Putamen (tissue), 1 donor: ENCODE measurements around the gene RBKS.

Experiments
- DNase-seq: peaks from one replicate; pipeline ENCODE4 v3.0.0-alpha.2; 2016; ENCODE audit warnings: low spot score

Gene RBKS

GRCh38 chr2:27890146-27890923 is at the start of gene RBKS, which contains the start of gene BABAM2:
Gene RBKS, minus strand, starts transcription at chr2:27890387. Its CDS starts 42 bp downstream, at chr2:27890345.
Gene BABAM2, plus strand, starts transcription at chr2:27890729. Its CDS starts 3,828 bp downstream, at chr2:27894557.
- peak; percentile 86 for DNase-seq

- no peak for DNase-seq
Observed at GRCh38 chr2:27935026-27935425, 44.8 kb upstream of the RBKS start.

DNA sequence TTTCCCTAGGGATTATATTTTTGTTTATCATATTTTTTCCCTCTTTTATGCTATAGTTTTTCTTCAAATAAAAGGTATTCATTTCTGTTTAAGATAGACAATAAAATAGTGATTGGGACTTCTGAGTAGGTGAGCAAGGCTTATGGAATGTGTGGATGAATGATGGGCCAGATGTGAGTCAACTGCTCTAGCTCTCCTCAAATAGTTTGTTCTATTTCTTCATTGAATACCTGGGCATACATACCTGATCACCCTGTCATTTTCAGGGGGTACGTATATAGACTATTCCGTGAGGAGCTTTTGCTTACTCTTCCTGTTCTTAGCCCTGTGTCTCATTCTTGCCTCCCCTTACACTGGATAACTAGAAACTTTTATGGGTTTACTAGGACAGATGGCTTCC is 42.2 kb upstream of the RBKS start:
- no peak for DNase-seq

- DNase-seq: no peak
Observed at GRCh38 chr2:27931361-27931950, 41.3 kb upstream of the RBKS start.

- DNase-seq: no peak
Observed at GRCh38 chr2:27929916-27930486, 39.8 kb upstream of the RBKS start.

DNA sequence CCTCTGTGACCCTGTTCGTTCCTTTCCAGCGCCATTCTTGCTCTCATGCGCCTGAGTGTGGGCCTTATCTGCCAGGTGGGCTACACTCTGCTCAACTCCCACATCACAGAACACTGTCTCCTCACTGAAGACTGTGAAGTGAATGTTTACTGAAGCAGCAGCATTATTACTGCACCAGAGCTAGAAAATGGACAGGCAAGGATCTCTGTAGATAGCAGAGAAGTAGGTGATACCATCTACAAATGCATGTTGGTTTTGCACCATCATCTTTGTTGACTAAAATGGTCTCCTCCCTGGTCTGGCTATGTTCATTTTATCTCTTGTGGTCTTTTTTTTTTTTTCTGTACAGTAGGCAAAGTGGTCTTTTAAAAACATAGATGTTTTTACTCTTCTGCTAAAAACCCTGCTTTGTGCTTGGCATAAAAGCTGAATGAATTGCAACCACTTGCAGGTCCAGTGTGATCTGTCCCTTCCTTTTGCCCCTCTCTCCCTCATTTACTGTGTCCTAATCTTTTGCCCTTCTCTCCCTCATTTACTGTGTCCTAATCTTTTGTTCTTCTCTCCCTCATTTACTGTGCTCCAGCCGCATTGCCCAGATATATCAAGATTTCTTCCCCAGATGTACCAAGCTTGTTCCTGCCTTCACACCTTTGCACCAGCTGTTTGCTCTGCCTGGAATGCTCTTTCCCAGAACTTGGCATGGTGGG is 35.7 kb upstream of the RBKS start:
- DNase-seq: no peak

- DNase-seq: no peak
Observed at GRCh38 chr2:27922842-27923241, 32.7 kb upstream of the RBKS start.

GRCh38 chr2:27921880-27922547 is 31.8 kb upstream of the RBKS start:
- no peak for DNase-seq

- DNase-seq: no peak
Observed at GRCh38 chr2:27921424-27921823, 31.2 kb upstream of the RBKS start.

GRCh38 chr2:27920148-27920885 is 30.1 kb upstream of the RBKS start:
- DNase-seq: peak; percentile 12

DNA sequence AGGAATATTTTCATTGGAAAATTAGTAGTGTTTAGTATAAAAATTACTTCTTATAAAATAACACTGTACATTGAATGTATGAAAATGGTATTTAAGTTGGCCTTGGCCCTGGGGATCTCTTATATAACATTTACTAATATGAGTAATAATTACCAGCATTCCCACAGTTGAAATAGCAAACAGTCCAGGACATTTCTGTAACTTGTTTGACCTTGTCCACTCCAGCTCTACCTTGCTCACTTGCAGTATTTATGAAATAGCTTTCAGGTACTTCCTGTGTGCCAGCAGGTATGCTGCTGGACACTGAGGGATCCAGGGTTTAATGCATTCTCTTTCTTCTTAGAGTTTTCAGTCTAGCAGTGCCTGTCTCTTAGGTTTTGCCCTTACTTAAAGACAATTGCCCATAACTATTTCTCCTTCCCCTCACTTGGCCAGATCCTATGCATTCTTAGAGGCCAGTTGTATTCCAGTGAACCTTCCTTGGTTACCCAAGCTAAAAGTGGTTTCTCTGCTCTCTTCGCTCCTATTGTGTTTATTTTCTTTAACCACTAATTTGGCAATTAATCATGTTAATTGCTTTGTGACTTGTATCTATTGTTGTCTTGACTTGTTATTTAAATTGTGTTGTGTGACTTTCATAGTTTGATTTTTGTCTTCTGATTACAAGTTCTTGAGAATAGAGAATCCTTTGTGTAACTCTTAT is 26.3 kb upstream of the RBKS start:
- no peak for DNase-seq

GRCh38 chr2:27915874-27916273 is 25.7 kb upstream of the RBKS start:
- DNase-seq: no peak

DNA sequence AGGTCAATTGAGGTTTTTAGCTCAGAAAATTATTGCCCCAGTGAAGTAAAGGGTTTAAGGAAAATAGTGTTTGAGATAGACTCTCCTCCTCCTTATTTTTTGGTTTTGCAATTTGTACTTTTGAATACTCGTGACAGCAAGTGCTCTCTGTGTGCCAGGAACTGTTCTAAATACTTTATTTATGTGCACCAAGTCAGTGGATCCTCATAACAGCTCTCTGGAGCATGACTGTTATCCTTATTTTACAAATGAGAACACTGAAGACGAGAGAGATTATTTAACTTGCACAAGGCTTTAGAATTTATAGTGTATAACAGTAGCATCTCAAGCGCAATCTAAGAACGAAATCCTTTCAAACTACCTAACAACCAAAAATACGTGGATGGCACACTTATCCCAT is 25.0 kb upstream of the RBKS start:
- no peak for DNase-seq

GRCh38 chr2:27914805-27915175 is 24.6 kb upstream of the RBKS start:
- DNase-seq: no peak

DNA sequence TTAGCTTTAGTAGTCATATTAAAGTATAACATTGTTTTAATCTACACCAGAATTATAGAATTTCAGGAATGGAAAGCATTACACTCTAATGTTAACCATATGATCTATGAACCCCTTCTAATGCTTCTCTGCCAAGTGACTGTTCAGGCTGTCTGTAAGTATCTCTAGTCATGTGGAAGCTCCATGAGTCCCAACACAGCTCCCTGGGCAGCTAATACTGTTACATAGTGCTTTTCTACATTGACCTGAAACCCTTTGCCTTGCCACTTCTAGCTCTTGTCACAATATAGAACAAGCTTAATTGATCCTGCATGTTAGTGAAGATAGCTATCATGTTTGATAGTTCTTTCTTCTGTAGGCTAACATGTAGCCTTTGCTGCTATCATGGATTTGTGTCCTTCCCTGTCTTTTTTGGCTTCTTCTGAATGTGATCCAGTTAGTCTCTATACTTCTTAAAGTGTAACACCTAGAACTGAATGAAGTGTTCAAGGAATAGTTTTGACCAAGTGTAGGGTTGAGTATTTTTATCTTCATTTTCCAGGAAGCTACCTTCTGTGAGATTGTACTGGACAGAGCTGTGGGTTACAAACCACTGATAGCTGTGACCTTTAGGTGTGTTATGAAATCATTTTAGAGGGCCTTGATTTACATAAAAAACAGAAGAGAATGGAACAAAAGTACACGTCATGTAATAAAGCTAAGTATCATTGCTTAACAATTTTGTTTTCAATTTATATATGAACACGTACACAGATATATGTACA is 24.0 kb upstream of the RBKS start:
- no peak for DNase-seq

DNA sequence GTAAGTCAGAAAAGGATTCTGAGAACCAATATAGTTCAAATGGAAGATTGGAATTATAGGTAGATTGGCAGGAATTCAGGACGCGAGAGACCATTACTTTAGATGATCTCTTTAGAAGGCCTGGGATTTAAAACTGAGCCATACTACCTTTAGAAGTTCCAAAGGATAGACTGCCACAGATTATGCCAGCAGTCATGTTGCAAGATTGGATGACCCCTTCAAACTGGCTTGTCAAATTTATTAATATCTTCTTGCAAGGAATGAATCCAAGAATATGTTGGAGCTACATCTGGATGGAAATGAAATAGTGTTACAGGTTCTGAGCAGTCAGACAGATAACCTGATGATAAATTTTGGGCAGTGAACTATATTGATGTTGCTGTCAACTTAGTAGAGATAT is 22.3 kb upstream of the RBKS start:
- no peak for DNase-seq

DNA sequence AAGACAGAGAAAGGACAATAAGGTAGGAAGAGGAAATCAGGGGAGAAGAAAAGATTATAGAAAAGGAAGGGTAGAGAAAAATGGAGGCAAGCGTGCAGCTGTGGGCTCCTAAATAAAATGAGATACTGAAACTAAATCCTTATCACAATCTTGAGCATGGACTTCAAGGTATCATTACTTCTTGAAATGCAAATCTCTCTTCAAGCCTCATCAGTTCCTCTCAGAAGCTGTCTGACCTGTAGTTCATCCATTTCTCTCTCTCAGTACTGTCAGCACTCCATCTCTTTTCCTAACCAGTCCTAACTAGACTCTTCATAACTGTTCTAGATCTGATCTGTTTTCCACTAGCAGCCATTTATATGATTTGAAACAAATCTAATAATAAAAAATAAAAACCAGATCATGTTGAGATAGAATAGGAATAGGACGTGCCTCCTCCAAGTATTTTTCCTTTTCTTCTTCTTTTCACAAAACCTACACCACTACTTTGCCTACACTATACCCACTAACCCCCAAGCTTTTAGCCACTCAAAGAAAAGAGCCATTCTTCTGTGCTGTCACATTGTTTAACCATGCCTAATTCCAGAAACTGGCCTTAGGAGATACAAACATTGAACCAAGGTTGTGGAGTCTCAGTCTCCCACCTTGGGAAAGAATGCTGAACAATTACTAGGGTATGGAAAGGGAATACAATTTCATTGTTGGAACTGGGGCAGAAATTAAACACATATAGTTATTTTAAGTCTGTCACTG is 21.4 kb upstream of the RBKS start:
- DNase-seq: no peak

DNA sequence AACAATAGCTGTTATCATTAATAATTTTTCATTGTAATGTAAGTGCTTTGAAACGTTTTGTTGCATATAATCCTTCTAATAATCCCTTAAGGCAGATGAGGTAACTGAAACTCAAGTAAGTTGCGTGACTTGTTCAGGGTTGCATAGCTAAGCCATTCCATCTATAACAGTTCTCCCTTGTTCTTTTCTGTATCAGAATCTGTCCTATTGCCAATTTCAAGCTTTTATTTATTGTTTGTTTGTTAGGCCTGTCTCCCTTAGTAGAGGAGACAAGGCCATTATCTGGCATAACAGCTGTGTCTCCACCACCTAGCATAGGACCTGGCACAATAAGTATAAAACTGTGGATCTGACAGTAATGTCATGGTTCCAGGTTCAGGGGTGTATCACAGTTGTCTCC is 19.7 kb upstream of the RBKS start:
- no peak for DNase-seq

- DNase-seq: no peak
Observed at GRCh38 chr2:27907547-27907946, 17.4 kb upstream of the RBKS start.
